Middle frontal gyrus (tissue), 1 donor: ENCODE measurements around the gene MCEMP1.

Experiments
- DNase-seq: peaks from one replicate; pipeline ENCODE4 v3.0.0-alpha.2; 2015; ENCODE audit warnings: low spot score; ENCODE audit errors: extremely low spot score

Gene MCEMP1, protein sequence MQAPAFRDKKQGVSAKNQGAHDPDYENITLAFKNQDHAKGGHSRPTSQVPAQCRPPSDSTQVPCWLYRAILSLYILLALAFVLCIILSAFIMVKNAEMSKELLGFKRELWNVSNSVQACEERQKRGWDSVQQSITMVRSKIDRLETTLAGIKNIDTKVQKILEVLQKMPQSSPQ

GRCh38 chr19:7676854-7677253 lies at the start of gene MCEMP1:
Gene MCEMP1, plus strand, starts transcription at chr19:7677090. Its CDS starts 31 bp downstream, at chr19:7677121.
- no peak for DNase-seq

GRCh38 chr19:7627166-7627565 lies 49.7 kb upstream of the MCEMP1 start:
- no peak for DNase-seq

GRCh38 chr19:7628589-7629311 lies 48.1 kb upstream of the MCEMP1 start:
- DNase-seq: no peak

DNA sequence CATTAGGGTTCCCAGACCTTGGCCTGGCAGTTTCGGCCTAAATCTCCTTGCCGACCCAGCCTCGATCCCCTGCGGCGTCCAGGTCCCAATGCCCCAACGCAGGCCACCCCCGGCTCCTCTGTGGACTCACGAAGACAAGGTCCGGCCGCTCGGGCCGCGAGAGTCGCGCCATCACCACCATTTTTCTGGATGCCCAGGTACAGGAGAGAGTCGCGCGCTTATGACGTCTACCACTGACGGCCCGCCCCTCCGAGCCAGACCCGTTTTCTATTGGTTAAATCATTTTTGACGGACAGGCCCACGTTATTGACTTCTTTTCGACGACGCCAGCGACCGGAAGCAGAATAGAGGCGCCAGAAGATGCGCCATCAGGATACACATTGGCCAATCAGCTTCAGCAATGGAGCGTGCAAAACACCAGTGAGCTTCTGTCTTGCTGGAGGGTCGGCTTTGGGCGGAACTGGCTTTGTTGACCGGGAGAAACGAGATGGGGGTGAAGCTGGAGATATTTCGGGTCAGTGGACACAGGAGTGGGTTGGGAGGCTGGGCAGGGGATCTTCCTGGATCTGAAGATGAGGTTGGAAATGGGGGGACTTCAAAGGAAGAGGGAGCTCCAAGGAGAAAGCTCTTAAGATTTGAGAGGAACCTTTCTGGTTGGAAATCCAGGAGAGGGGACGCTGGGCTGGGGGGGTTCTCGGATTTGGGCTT lies 47.4 kb upstream of the MCEMP1 start, which contains the start of the genes PET100 and XAB2:
Gene PET100, plus strand, starts transcription at position 447 of the 708 bp plus-strand sequence. Its CDS starts 41 bp downstream, at position 488.
Gene XAB2, minus strand, starts transcription at position 199 of the 708 bp plus-strand sequence. Its CDS starts 18 bp downstream, at position 181.
- peak; percentile 99 for DNase-seq

DNA sequence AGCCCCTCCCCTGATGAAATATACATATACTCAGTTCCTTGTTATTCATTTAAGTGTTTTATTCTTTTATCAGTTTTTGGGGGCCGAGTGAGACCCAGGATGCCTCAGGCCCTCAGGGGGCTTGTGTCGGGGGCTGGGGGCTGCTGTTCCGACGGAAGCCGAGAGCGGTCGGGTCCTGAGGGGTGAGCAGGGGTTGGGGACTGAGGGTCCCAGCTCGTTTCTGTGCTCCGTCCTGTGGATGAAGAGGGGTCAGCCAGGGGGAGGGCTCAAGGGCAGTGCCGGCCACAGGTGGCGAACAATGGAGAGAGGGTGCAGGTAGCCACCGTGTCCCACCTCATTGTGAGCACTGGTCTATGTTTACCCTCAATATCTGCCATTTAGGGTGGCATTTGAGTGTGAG lies 45.3 kb upstream of the MCEMP1 start:
- no peak for DNase-seq

DNA sequence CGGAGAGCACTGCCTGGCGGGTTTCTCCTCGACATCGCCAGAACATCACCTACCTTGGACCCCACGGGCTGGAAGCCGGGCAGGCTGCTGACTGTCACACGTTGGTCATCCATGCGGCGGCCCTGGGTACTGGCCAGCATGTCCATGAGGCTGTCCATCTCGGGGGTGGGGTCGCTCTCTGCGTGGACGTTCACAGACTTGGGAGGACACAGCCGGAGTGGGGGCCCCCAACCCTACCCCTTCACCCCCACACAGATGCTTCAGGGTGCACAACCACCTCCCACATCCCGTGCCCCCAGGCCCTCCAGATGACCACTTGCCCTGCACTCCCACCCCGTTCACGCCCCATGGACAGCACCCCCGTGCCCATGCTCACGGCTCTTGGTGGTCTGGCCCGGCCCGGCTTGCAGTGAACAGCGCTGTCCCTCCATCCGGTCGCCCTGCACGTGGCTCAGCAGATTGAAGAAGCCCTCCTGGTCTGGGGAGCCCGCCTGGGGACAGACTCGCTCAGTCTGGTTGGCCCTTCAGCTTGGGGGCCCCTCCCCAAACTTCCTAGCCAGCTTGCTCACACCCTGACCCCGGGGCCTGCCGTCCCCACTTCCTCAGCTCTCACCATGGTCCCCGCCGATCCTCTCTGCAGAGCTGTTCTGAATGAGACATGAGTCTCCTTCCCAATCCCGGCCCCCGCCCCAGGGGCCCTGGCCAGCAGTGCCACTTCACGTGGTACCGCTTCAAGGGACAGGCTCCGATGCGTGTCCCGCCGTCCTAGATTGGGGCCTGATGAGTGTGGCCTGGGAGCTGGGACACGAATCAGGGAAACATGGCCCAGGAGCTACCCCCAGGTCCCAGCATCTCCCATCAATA lies 44.3 kb upstream of the MCEMP1 start:
- DNase-seq: no peak

DNA sequence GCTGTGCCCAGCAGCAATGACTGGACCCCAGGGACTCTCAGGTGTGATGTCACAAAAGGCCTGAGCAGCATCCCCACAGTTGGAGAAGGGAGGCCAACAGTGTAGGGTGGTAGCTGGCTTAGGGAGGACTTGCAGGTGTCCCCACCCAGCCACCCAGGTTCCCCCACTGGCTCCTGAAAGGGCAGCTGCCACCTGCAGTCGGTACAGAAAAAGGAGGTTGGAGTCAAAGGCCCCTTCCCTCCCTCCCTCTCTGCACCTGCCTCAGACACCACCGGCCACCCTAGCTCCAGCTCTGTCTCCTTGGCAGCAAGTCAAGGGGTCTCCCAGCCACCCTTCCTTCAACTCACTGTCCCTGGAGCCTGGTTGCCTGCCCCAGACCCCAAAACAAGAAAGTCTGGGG lies 43.2 kb upstream of the MCEMP1 start, which contains the start of gene PCP2:
Gene PCP2, minus strand, starts transcription at position 22 of the 400 bp plus-strand sequence. CDS start 262 bp downstream, outside the sequence.
- no peak for DNase-seq

DNA sequence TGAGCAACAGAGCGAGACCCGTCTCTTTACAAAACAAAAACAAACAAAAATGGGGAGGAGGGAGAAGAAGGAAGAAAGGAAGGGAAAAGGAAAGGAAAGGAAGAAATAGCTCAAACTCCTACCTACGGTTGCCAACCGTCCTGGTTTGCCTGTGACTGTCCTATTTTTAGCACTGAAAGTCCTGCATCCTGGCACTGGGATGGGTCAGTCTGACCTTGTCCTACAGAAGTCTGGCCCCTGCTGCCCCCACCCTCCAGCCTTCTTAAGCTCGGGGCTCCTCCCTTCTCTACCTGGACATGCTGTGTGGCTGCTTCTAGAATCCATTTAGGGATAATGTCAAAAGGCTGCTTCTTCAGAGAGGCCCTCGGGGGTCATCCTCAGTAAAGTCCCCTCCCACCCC lies 41.2 kb upstream of the MCEMP1 start:
- no peak for DNase-seq

DNA sequence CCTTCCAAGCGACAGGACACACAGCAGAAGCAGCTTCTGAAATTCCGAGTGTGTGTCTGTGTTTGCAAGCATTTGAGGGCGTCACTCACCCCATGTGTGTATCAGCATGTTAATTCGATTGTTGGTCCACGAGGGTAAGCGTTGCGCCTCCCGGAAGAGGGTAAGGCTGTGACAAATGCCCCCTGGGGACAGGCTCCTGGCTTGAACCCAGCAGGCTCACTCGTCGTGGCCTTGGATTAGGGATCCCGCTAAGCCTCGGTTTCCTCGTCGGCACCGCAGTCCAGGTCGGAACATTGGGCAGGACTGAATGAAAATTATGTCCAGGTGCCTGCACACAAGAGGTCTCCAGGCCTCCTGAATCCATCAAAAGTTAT lies 40.6 kb upstream of the MCEMP1 start:
- DNase-seq: no peak

DNA sequence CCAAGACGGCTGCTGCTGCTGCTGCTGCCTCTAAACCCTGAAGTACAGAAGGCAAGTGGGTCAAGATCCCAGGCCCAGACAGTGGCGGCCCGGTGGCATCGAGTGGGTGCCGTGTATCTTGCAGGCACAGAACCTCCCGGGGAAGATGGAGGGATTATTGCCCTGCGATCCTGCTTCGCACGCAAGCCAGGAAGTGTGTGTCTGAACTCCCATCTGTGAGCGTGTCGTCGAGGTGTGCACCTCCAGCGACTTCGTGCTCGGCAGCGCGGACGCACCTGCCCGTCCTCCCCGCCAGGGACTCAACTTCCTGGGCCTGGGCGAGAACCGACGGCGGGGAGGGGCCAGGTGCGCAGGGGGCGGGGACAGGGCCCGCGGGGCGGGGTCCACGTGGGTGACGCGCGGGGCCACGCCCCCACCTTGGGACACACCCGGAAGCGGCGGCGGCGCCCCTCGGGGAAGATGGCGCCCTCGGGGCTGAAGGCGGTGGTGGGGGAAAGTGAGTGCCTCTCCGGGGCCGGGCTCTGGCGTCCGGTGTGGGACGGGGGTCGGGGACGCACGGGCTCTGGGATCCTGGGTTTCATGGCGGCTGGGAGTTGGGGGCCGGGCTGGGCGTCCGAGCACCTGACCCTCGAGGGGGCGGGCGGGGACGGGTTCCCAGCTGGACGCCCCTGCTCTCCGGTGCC lies 40.1 kb upstream of the MCEMP1 start, which contains the start of gene STXBP2:
Gene STXBP2, plus strand, starts transcription at position 420 of the 683 bp plus-strand sequence. Its CDS starts 40 bp downstream, at position 460.
- no peak for DNase-seq

GRCh38 chr19:7637374-7638256 lies 39.3 kb upstream of the MCEMP1 start:
- no peak for DNase-seq

DNA sequence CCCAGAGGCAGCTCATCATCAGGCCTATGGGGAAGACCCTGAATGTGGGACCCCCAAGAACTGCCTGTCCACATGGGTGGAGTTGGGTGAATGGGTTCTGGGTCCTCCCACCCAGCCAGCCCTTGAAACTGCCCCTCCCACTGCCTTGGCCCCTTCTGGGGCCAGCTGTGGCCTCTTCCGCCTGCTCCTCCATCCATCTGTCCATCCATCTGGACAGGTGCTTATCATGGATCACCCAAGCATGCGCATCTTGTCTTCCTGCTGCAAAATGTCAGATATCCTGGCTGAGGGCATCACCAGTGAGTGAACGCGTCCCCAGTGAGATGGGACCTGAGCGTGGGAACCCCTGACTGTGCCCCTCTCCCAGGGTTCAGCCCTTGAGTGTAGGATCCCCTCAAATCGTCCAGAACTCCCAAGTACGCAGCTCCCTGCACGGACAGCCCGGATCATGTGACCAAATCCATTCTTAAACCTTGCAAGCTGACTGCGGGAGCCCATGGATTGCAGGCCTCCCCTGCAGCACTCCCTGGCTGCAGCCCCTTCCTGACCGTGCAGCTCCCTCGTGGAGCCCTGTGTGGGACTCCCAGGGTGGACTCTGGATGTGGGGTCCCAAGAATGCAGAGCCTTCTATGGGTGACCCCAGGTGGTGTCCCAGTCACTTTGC lies 38.0 kb upstream of the MCEMP1 start:
- no peak for DNase-seq

DNA sequence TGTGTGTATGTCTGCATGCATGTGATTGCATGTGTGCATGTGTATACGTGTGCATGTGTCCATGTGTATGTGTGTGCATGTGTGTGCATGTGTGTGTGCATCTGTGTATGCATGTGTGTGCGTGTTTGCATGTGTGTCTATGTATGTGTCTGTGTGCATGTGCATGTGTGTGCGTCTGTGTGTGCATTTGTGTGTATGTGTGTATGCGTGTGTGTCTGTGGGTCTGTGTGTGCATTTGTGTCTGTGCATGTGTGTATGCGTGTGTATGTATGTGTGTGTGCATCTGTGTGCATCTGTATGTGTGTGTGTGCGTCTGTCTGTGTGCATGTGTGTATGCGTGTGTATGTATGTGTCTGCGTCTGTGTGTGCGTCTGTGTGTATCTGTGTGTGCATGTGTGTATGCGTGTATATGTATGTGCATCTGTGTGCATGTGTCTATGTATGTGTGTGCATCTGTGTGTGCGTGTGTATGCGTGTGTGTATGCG lies 37.0 kb upstream of the MCEMP1 start:
- DNase-seq: no peak

DNA sequence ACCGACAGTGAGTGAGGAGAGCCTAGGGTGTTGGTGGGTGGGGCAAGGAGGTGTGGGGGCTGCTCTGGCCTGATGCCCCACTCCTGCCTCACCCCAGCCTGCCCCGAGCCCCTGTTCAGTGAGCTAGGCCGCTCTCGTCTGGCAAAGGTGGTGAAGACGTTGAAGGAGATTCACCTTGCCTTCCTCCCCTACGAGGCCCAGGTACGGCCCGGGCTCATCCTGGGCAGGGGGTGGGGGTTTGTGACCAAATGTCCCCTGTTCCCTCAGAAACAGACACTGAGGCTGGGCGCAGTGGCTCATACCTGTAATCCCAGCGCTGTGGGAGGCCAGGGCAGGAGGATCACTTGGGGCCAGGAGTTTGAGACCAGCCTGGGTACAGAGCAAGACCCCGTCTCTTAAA lies 36.1 kb upstream of the MCEMP1 start:
- DNase-seq: no peak

DNA sequence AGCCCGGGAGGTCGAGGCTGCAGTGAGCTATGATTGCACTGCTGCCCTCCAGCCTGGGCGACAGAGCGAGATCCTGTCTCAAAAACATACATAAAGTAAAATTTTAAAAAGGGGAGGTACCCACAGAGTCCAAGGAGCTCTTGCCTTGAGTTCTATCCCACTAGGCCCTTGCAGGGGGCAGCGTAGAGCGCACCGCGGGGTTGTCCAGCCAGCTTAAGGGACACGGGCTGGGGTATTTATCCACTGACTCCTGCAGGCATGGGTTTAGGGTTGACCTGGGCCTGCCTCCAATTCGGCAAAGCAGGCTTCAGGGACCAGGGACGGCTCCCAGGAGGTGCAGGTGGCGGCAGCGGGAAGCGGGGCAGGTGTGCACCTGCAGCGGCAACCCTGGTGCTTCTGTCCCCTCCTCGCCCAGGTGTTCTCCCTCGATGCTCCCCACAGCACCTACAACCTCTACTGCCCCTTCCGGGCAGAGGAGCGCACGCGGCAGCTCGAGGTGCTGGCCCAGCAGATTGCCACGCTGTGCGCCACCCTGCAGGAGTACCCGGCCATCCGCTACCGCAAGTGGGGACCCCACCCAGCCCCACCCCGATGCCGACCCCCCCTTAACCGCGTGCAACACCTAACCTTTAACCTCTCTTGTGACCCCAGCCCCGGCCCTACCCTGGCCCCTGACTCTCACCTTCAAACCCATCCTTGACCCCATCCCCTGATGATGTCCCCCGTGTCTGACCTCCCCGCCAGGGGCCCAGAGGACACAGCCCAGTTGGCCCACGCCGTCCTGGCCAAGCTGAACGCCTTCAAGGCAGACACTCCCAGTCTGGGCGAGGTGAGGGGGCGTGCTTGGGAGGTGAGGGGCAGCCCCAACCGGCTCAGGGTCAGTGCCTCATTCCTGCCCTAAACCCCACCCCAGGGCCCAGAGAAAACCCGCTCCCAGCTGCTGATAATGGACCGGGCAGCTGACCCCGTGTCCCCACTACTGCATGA lies 35.3 kb upstream of the MCEMP1 start:
- no peak for DNase-seq

DNA sequence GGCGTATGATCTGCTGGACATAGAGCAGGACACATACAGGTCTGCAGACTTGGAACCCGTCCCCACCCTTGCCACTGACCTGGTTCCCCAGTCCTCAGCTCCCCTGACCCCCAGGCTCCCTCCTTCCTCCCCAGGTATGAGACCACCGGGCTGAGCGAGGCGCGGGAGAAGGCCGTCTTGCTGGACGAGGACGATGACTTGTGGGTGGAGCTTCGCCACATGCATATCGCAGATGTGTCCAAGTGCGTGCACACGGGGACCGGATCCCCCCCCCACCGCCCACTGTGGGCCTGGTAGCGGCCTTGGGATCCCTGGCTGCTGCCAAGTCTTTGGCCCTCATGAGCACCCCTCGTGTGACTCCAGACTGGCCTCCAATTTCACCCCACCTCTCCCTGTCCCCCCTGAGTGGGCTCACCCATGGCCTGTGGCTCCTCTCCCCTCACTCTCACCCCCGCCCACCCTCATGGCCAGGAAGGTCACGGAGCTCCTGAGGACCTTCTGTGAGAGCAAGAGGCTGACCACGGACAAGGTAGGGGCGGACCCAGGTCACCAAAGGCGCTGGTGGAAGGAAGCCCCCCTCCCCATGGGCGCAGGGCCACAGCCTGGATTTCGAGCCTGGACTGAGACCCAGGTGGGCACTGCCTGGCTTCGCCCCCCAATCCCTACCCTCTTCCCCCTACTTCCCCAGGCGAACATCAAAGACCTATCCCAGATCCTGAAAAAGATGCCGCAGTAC lies 34.4 kb upstream of the MCEMP1 start:
- no peak for DNase-seq

DNA sequence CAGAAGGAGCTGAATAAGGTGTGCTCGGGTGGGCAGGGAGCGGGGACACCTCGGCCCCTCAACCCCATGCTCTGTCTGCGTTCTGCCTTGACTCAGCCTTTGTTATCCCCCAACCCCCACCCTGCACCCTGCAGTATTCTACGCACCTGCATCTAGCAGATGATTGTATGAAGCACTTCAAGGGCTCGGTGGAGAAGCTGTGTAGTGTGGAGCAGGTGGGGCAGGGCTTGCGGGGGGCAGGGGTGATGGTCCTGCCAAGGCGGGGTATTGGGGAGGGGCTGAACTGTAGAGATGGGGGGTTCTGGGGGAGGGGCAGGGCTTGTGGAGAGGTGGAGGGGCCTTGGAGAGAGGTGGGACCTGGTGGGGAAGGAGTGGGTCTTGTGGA lies 33.9 kb upstream of the MCEMP1 start:
- no peak for DNase-seq
